ENCODE measurements around the gene LINC00305.

Gene LINC00305

DNA sequence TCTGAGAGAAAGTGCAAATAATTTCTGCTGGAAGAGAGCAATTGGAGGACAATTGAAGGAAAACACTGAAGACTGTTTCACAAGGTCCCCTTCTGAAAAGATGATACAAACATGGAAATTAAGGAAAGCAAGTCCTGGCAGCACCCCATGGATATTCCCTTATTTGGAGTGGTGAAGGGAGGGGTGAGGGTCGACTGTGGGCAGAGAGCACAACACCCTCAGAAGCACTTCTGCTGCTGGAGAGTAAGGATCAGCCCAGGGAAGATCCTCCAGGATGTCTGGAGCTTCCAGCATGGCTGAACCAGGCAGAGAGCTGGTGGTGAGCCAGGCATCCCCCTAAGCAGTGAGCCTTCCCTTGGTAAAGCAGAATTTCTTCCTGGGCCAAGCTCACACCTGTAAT is 54.7 kb downstream of the LINC00305 start:
- TF ChIP-seq EGR1 (IDR thresholded peaks at IDR 0.05): no peak
- TF ChIP-seq, protein P1, sequence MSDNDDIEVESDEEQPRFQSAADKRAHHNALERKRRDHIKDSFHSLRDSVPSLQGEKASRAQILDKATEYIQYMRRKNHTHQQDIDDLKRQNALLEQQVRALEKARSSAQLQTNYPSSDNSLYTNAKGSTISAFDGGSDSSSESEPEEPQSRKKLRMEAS (IDR thresholded peaks at IDR 0.05): no peak
- TF ChIP-seq NFIC (IDR thresholded peaks at IDR 0.05): no peak
- no peak for TF ChIP-seq CREB1 (IDR thresholded peaks at IDR 0.05; ENCODE audit: low read depth)
- no peak for TF ChIP-seq YY1 (IDR thresholded peaks at IDR 0.05; ENCODE audit: low read depth)
- no peak for TF ChIP-seq RAD21 (IDR thresholded peaks at IDR 0.05; ENCODE audit: low read depth)
- no peak for TF ChIP-seq TEAD4 (IDR thresholded peaks at IDR 0.05)

DNA sequence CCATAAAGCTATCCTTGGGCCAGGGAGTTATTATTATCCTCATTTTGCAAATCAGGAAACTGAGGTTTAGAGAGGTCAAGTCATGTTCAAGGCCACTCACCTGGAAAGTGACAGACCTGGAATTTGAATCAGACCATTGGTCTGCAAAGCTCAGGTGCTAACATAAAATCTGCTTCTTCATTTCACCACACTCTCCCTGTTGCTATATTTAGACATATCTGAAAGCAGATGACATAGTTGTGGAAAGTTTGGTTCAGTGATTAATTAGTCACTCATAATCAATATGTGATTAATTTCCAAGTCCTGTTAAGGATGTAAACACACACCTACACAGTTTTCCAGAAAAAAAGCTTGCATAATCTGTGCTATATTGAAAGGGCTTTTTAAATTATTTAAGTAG is 57.4 kb downstream of the LINC00305 start:
- TF ChIP-seq TAF1 (IDR thresholded peaks at IDR 0.05; ENCODE audit: low read depth) (no peak), CREB1 (IDR thresholded peaks at IDR 0.05; ENCODE audit: low read depth) (no peak), NFIC (IDR thresholded peaks at IDR 0.05) (no peak), YY1 (IDR thresholded peaks at IDR 0.05; ENCODE audit: low read depth) (no peak), RAD21 (IDR thresholded peaks at IDR 0.05; ENCODE audit: low read depth) (no peak), EP300 (IDR thresholded peaks at IDR 0.05; ENCODE audit: borderline replicate concordance) (no peak), ZBTB7A (IDR thresholded peaks at IDR 0.05; ENCODE audit: low read depth) (no peak), FOXM1 (IDR thresholded peaks at IDR 0.05; ENCODE audit: borderline replicate concordance, low read depth) (no peak), CEBPB (IDR thresholded peaks at IDR 0.05) (no peak), REST (IDR thresholded peaks at IDR 0.05; ENCODE audit: low read depth) (no peak), EGR1 (IDR thresholded peaks at IDR 0.05) (no peak), TEAD4 (IDR thresholded peaks at IDR 0.05) (no peak), TCF12 (IDR thresholded peaks at IDR 0.05; ENCODE audit: low read depth) (no peak)
- TF ChIP-seq, protein P1 (IDR thresholded peaks at IDR 0.05): no peak
- TF ChIP-seq, protein P2, sequence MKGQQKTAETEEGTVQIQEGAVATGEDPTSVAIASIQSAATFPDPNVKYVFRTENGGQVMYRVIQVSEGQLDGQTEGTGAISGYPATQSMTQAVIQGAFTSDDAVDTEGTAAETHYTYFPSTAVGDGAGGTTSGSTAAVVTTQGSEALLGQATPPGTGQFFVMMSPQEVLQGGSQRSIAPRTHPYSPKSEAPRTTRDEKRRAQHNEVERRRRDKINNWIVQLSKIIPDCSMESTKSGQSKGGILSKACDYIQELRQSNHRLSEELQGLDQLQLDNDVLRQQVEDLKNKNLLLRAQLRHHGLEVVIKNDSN (IDR thresholded peaks at IDR 0.05): no peak

DNA sequence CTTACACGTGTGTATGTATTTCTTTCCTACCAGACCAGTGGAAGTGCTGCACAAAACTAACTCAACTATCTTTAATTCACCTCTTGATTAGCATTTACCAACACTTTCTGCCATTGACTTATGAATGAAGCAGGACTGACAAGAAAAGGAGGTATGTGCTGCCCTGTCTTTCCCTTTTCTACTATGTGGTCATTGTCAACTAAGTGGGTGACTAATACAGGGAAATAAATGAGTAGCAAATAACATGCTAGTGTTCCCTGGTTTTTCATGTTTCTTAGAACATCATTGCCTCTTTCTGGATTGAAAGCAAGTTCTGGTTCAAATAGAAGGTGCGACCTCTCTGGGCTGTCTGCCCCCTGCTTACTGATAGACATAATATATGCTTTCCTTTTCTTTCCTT is 58.0 kb downstream of the LINC00305 start:
- TF ChIP-seq FOXM1 (IDR thresholded peaks at IDR 0.05; ENCODE audit: borderline replicate concordance, low read depth) (no peak), YY1 (IDR thresholded peaks at IDR 0.05; ENCODE audit: low read depth) (no peak), TAF1 (IDR thresholded peaks at IDR 0.05; ENCODE audit: low read depth) (no peak), NFIC (IDR thresholded peaks at IDR 0.05) (no peak), EP300 (IDR thresholded peaks at IDR 0.05; ENCODE audit: borderline replicate concordance) (no peak), CEBPB (IDR thresholded peaks at IDR 0.05) (no peak), REST (IDR thresholded peaks at IDR 0.05; ENCODE audit: low read depth) (no peak), TEAD4 (IDR thresholded peaks at IDR 0.05) (no peak), EGR1 (IDR thresholded peaks at IDR 0.05) (no peak), CREB1 (IDR thresholded peaks at IDR 0.05; ENCODE audit: low read depth) (no peak), TCF12 (IDR thresholded peaks at IDR 0.05; ENCODE audit: low read depth) (no peak)
- TF ChIP-seq, protein P1 (IDR thresholded peaks at IDR 0.05): no peak
- TF ChIP-seq, protein P2 (IDR thresholded peaks at IDR 0.05): no peak

GRCh38 chr18:64083916-64084315 is 65.0 kb downstream of the LINC00305 start:
- TF ChIP-seq CREB1 (IDR thresholded peaks at IDR 0.05; ENCODE audit: low read depth) (no peak), EP300 (IDR thresholded peaks at IDR 0.05; ENCODE audit: borderline replicate concordance) (no peak), RAD21 (IDR thresholded peaks at IDR 0.05; ENCODE audit: low read depth) (no peak), TCF12 (IDR thresholded peaks at IDR 0.05; ENCODE audit: low read depth) (no peak), REST (IDR thresholded peaks at IDR 0.05; ENCODE audit: low read depth) (no peak), CEBPB (IDR thresholded peaks at IDR 0.05) (no peak), EGR1 (IDR thresholded peaks at IDR 0.05) (no peak), TAF1 (IDR thresholded peaks at IDR 0.05; ENCODE audit: low read depth) (no peak), TEAD4 (IDR thresholded peaks at IDR 0.05) (no peak), ZBTB7A (IDR thresholded peaks at IDR 0.05; ENCODE audit: low read depth) (no peak), YY1 (IDR thresholded peaks at IDR 0.05; ENCODE audit: low read depth) (no peak), FOXM1 (IDR thresholded peaks at IDR 0.05; ENCODE audit: borderline replicate concordance, low read depth) (no peak), NFIC (IDR thresholded peaks at IDR 0.05) (no peak)
- TF ChIP-seq, protein P1 (IDR thresholded peaks at IDR 0.05): no peak
- TF ChIP-seq, protein P2 (IDR thresholded peaks at IDR 0.05): no peak
